CD14-positive monocyte (primary cell): Measurements from ENCODE around the gene LATS2. TPM values are rescaled to one million over a fixed set of nuclear protein-coding genes. Genes with fewer than 3 reads are reported as not detected.

Experiments
- DNase-seq, 3 donors: peaks; one replicate each; pipeline ENCODE4 v3.0.0-alpha.2; 2011 to 2022
- H2AFZ ChIP-seq: 2 replicates; pipeline ENCODE4 v1.6.0; 2012; ENCODE audit warnings: mild to moderate bottlenecking, low read depth, low read length, inconsistent platforms; ENCODE audit not compliant: insufficient read depth, poor library complexity, severe bottlenecking
- H3K27ac ChIP-seq, 2 donors: 1 replicate in 1 of 2; 2 replicates in 1 of 2; pipeline ENCODE4 v1.5.1; 2012 to 2013; ENCODE audit warnings: low read length in 2 of 2, control low read depth in 1 of 2, inconsistent platforms in 1 of 2, low read depth in 1 of 2, mild to moderate bottlenecking in 1 of 2
- H3K27me3 ChIP-seq, 2 donors: one replicate each; pipeline versions ENCODE4 v1.6.0 to v1.6.1; 2011 to 2013; ENCODE audit warnings: low read length in 2 of 2; ENCODE audit not compliant: control insufficient read depth in 2 of 2, insufficient read depth in 2 of 2
- H3K36me3 ChIP-seq, 2 donors: replicated peaks in 1 of 2; 1 replicate in 1 of 2; 2 replicates in 1 of 2; pipeline versions ENCODE4 v1.5.1 to v1.6.1; 2012 to 2013; ENCODE audit warnings: low read length in 2 of 2, control low read depth in 1 of 2, inconsistent platforms in 1 of 2, mild to moderate bottlenecking in 1 of 2; ENCODE audit not compliant: insufficient read depth in 2 of 2, control insufficient read depth in 1 of 2
- H3K4me1 ChIP-seq, 2 donors: 1 replicate in 1 of 2; 2 replicates in 1 of 2; pipeline versions ENCODE4 v1.5.1 to v1.6.1; 2012 to 2013; ENCODE audit warnings: low read length in 2 of 2, control low read depth in 1 of 2, inconsistent platforms in 1 of 2, mild to moderate bottlenecking in 1 of 2, moderate library complexity in 1 of 2; ENCODE audit not compliant: insufficient read depth in 2 of 2, control insufficient read depth in 1 of 2
- H3K4me2 ChIP-seq: replicated peaks from 2 replicates; pipeline ENCODE3; 2012; ENCODE audit warnings: low read length, moderate library complexity, mild to moderate bottlenecking; ENCODE audit not compliant: poor library complexity, severe bottlenecking; ENCODE audit errors: extremely low read depth
- H3K4me3 ChIP-seq, 3 experiments: fragments of 200-600 bp in 1 of 3; sonication (generic) in 1 of 3; replicated peaks in 1 of 3; 1 replicate in 2 of 3; 2 replicates in 1 of 3; pipeline ENCODE4 v1.5.1; 2011 to 2013; ENCODE audit warnings: low read length in 3 of 3, mild to moderate bottlenecking in 3 of 3, control low read depth in 2 of 3, low read depth in 2 of 3, inconsistent platforms in 1 of 3, moderate library complexity in 1 of 3
- H3K79me2 ChIP-seq: 2 replicates; pipeline ENCODE4 v1.6.0; 2012; ENCODE audit warnings: mild to moderate bottlenecking, control low read depth, inconsistent platforms, low read length, moderate library complexity; ENCODE audit not compliant: insufficient read depth
- H3K9ac ChIP-seq: 2 replicates; pipeline ENCODE4 v1.6.0; 2017; ENCODE audit warnings: low read length, mild to moderate bottlenecking; ENCODE audit not compliant: insufficient read depth, poor library complexity, severe bottlenecking
- H3K9me3 ChIP-seq, 2 donors: replicated peaks in 1 of 2; 1 replicate in 1 of 2; 2 replicates in 1 of 2; pipeline versions ENCODE4 v1.5.1 to v1.6.1; 2012 to 2013; ENCODE audit warnings: low read length in 2 of 2, control low read depth in 1 of 2; ENCODE audit not compliant: control insufficient read depth in 1 of 2, insufficient read depth in 1 of 2
- H4K20me1 ChIP-seq: 2 replicates; pipeline ENCODE4 v1.6.0; 2012; ENCODE audit warnings: mild to moderate bottlenecking, low read length, control low read depth, moderate library complexity; ENCODE audit not compliant: insufficient read depth
- H3K27ac Mint-ChIP-seq, 7 donors: one replicate each; pipeline ENCODE4 v1.8.0; 2020; ENCODE audit warnings: mild to moderate bottlenecking in 7 of 7, mixed read lengths in 7 of 7, moderate library complexity in 6 of 7, inconsistent platforms in 2 of 7
- H3K27me3 Mint-ChIP-seq, 3 donors: one replicate each; pipeline ENCODE4 v1.8.0; 2021 to 2022; ENCODE audit warnings: low read depth in 3 of 3, mild to moderate bottlenecking in 3 of 3, mixed read lengths in 3 of 3, moderate library complexity in 3 of 3, inconsistent platforms in 1 of 3
- H3K36me3 Mint-ChIP-seq, 2 donors: one replicate each; pipeline ENCODE4 v1.8.0; 2020; ENCODE audit warnings: mixed read lengths in 2 of 2, inconsistent platforms in 1 of 2, mild to moderate bottlenecking in 1 of 2
- H3K4me1 Mint-ChIP-seq: one replicate; pipeline ENCODE4 v1.8.0; 2020; ENCODE audit warnings: mild to moderate bottlenecking, mixed read lengths
- H3K4me3 Mint-ChIP-seq, 2 donors: one replicate each; pipeline ENCODE4 v1.8.0; 2020; ENCODE audit warnings: mild to moderate bottlenecking in 2 of 2, mixed read lengths in 2 of 2, moderate library complexity in 1 of 2
- H3K9me3 Mint-ChIP-seq, 7 donors: one replicate each; pipeline ENCODE4 v1.8.0; 2020 to 2022; ENCODE audit warnings: mixed read lengths in 7 of 7, mild to moderate bottlenecking in 6 of 7, moderate library complexity in 6 of 7, inconsistent platforms in 2 of 7
- WGBS: methylation state at CpG from one replicate; pipeline ENCODE4 v1.1.5; 2013; ENCODE audit warnings: missing lambda C conversion rate; ENCODE audit not compliant: insufficient coverage; 5-methylcytosine and 5-hydroxymethylcytosine counted together
- intact Hi-C, 2 donors: fragments of 100-400 bp; cut with micrococcal nuclease; formaldehyde crosslinking; loops; one replicate each; pipeline versions ENCODE4 v1.15.0 to v1.15.1; 2023
- polyA plus RNA-seq, 3 donors: library from polyadenylated mRNA; depleted of rRNA in 1 of 3; unstranded in 2 of 3; stranded (reverse) in 1 of 3; fragments of 300-500 nt in 2 of 3; fragments of >200 nt in 1 of 3; fragmentation: Illumina TruSeq in 2 of 3; gene quantifications; 1 replicate in 2 of 3; 2 replicates in 1 of 3; pipeline ENCODE4 v1.2.3, GENCODE V29; 2012 to 2021
- TF ChIP-seq, protein P1 (sequence below): fragments of 200-600 bp; IDR thresholded peaks from one replicate; pipeline ENCODE4 v1.8.0; 2022; ENCODE audit warnings: antibody characterized with exemption, mild to moderate bottlenecking

Gene LATS2
- polyA plus RNA-seq, 3 donors, result 0.96 to 11.2 (median 1.0) TPM

DNA sequence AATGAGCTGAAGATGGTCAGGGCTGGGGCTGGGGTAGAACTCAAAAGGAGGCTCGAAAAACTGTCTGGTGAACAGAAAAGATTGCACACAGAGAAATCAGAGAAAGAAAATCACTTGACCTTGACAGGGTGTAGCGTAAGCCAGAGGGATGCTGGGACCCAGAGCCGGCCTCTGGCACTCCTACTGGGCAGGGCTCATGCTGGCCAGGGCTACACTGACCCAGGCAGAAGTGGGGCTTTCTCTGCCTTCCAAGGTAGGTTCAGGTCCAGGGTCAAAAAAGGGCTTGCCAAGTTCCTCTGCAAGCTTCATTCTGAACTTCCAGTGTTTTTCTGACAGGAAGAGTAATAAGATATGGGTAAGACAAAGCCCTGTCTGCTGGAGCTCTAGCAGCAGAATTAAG, 56.2 kb downstream of the LATS2 start:
- H3K27me3 Mint-ChIP-seq, result no peaks in the 10 kb centered on the region
- H3K9me3 ChIP-seq, result peaks cover 0 to 15% of the 10 kb centered on the region in 2 donors
- H4K20me1 ChIP-seq, result peaks cover 78% of the 10 kb centered on the region
- intact Hi-C loops, result no loop called here
- no peaks in the 10 kb centered on the region for H3K27me3 ChIP-seq
- H2AFZ ChIP-seq, result no peak overlapping the region
- H3K79me2 ChIP-seq, result peaks cover 82% of the 10 kb centered on the region
- peaks cover 8 to 25% of the 10 kb centered on the region in 2 donors for H3K36me3 Mint-ChIP-seq
- H3K27ac ChIP-seq, result peak overlapping the region in 1 of 2 donors; percentile 53
- H3K4me1 Mint-ChIP-seq, result peaks cover 6% of the 10 kb centered on the region
- TF ChIP-seq, protein P1, sequence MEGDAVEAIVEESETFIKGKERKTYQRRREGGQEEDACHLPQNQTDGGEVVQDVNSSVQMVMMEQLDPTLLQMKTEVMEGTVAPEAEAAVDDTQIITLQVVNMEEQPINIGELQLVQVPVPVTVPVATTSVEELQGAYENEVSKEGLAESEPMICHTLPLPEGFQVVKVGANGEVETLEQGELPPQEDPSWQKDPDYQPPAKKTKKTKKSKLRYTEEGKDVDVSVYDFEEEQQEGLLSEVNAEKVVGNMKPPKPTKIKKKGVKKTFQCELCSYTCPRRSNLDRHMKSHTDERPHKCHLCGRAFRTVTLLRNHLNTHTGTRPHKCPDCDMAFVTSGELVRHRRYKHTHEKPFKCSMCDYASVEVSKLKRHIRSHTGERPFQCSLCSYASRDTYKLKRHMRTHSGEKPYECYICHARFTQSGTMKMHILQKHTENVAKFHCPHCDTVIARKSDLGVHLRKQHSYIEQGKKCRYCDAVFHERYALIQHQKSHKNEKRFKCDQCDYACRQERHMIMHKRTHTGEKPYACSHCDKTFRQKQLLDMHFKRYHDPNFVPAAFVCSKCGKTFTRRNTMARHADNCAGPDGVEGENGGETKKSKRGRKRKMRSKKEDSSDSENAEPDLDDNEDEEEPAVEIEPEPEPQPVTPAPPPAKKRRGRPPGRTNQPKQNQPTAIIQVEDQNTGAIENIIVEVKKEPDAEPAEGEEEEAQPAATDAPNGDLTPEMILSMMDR, result no peak
- H3K4me2 ChIP-seq, result no peak overlapping the region
- 100% methylated on average over 3 of the region's 3 CpGs for WGBS
- peaks cover 0 to 7% (median 3%) of the 10 kb centered on the region in 7 donors for H3K9me3 Mint-ChIP-seq
- H3K4me3 Mint-ChIP-seq, result no peak overlapping the region
- peak overlapping the region in 4 of 7 donors; percentile 30 to 72 (median 49) for H3K27ac Mint-ChIP-seq
- DNase-seq, result no peak
- H3K9ac ChIP-seq, result no peak overlapping the region
- peaks cover 0 to 7% of the 10 kb centered on the region in 2 donors for H3K36me3 ChIP-seq
- H3K4me1 ChIP-seq, result peaks cover 0 to 4% of the 10 kb centered on the region in 2 donors
- H3K4me3 ChIP-seq, result no peak overlapping the region

DNA sequence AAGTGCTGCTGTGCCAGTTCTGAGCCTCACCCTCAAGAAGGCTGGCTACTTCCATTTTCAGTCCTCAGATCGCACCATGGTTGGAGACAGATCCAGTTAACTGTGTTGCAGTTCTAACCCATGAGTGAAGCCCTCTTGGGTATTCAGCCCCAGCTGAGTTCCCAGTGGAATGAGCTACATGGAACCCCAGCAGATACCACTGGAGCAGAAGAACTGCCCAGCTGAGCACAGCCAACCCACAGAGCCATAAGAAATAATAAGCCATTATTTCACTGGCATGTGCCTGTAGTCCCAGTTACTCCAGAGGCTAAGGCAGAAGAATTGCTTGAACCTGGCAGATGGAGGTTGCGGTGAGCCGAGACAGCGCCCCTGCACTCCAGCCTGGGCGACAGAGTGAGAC, 59.9 kb downstream of the LATS2 start:
- Histone ChIP-seq H3K4me2 (no peak overlapping the region), H4K20me1 (peaks cover 80% of the 10 kb centered on the region), H3K4me1 (peaks cover 0 to 4% of the 10 kb centered on the region in 2 donors), H3K27ac (no peak overlapping the region), H3K9ac (no peak overlapping the region), H3K36me3 (peaks cover 4 to 23% of the 10 kb centered on the region in 2 donors), H3K9me3 (peaks cover 0 to 15% of the 10 kb centered on the region in 2 donors), H3K79me2 (peaks cover 71% of the 10 kb centered on the region), H3K27me3 (no peaks in the 10 kb centered on the region), H3K4me3 (no peak overlapping the region), H2AFZ (no peak overlapping the region)
- Mint-ChIP-seq H3K27me3 (peaks cover 0 to 2% (median 0%) of the 10 kb centered on the region in 3 donors), H3K27ac (peak overlapping the region in 4 of 7 donors; percentile 4 to 68 (median 50)), H3K4me3 (no peak overlapping the region), H3K9me3 (peaks cover 0 to 7% (median 3%) of the 10 kb centered on the region in 7 donors), H3K36me3 (peaks cover 14 to 38% of the 10 kb centered on the region in 2 donors), H3K4me1 (peaks cover 6% of the 10 kb centered on the region)
- DNase-seq, result no peak
- TF ChIP-seq, protein P1, result no peak
- intact Hi-C loops, result no loop called here
- 89% methylated on average over 1 of the region's 5 CpGs for WGBS
